Neural progenitor cell (in vitro differentiated cells): ENCODE data around the gene CREB5. TPM values are rescaled to one million over a fixed set of nuclear protein-coding genes. Genes with fewer than 3 reads are reported as not detected.

Experiments used
- DNase-seq: peaks from one replicate; pipeline ENCODE4 v3.0.0-alpha.2; 2016; ENCODE audit warnings: low spot score
- H2AFZ ChIP-seq: fragments of 200-600 bp; sonication (generic); replicated peaks from 2 replicates; pipeline ENCODE4 v1.6.1; 2016; ENCODE audit warnings: antibody characterized with exemption
- H3F3A ChIP-seq: fragments of 200-600 bp; sonication (generic); 2 replicates; pipeline ENCODE4 v1.6.1; 2016; ENCODE audit warnings: antibody characterized with exemption, low read depth
- H3K27ac ChIP-seq: fragments of 200-600 bp; sonication (generic); 2 replicates; pipeline ENCODE4 v1.5.1; 2016; ENCODE audit warnings: mild to moderate bottlenecking
- H3K27me3 ChIP-seq: fragments of 200-600 bp; sonication (generic); 2 replicates; pipeline ENCODE4 v1.6.1; 2016; ENCODE audit warnings: mild to moderate bottlenecking, moderate library complexity
- H3K36me3 ChIP-seq: fragments of 200-600 bp; sonication (generic); 2 replicates; pipeline ENCODE4 v1.5.1; 2016
- H3K4me1 ChIP-seq: fragments of 200-600 bp; sonication (generic); 2 replicates; pipeline ENCODE4 v1.6.1; 2016; ENCODE audit warnings: mixed run types
- H3K4me2 ChIP-seq: fragments of 200-600 bp; sonication (generic); 2 replicates; pipeline ENCODE4 v1.6.1; 2016
- H3K4me3 ChIP-seq: fragments of 200-600 bp; sonication (generic); 2 replicates; pipeline ENCODE4 v1.5.1; 2016
- H3K79me2 ChIP-seq: fragments of 200-600 bp; sonication (generic); 2 replicates; pipeline ENCODE4 v1.6.1; 2016; ENCODE audit warnings: low read depth
- H3K9ac ChIP-seq: fragments of 200-600 bp; sonication (generic); 2 replicates; pipeline ENCODE4 v1.6.1; 2016
- H3K9me3 ChIP-seq: fragments of 200-600 bp; sonication (generic); 2 replicates; pipeline ENCODE4 v1.5.1; 2016; ENCODE audit warnings: low read depth
- H4K20me1 ChIP-seq: fragments of 200-600 bp; sonication (generic); 2 replicates; pipeline ENCODE4 v1.6.1; 2016; ENCODE audit warnings: low read depth
- H3K27ac Mint-ChIP-seq: 3 replicates; pipeline ENCODE4 v1.8.0; 2021; ENCODE audit warnings: mixed read lengths
- H3K27me3 Mint-ChIP-seq: 2 replicates; pipeline ENCODE4 v1.8.0; 2022; ENCODE audit warnings: low read depth, mild to moderate bottlenecking, inconsistent platforms, moderate library complexity, mixed read lengths; ENCODE audit not compliant: insufficient read depth
- H3K36me3 Mint-ChIP-seq: 3 replicates; pipeline ENCODE4 v1.8.0; 2021; ENCODE audit warnings: mixed read lengths
- H3K4me1 Mint-ChIP-seq: 3 replicates; pipeline ENCODE4 v1.8.0; 2021; ENCODE audit warnings: mixed read lengths
- H3K4me3 Mint-ChIP-seq: 3 replicates; pipeline ENCODE4 v1.8.0; 2021; ENCODE audit warnings: mild to moderate bottlenecking, moderate library complexity, mixed read lengths
- H3K9me3 Mint-ChIP-seq: 3 replicates; pipeline ENCODE4 v1.8.0; 2020; ENCODE audit warnings: mixed read lengths
- EZH2 ChIP-seq: fragments of 200-600 bp; sonication (generic); IDR thresholded peaks from 2 replicates; pipeline ENCODE4 v1.6.1; 2017; ENCODE audit warnings: antibody characterized with exemption, mild to moderate bottlenecking, moderate library complexity
- EZH2phosphoT487 ChIP-seq: fragments of 200-600 bp; sonication (generic); IDR thresholded peaks from 2 replicates; pipeline ENCODE4 v1.6.1; 2017; ENCODE audit warnings: antibody characterized with exemption
- total RNA-seq: library from RNA; depleted of rRNA; stranded (reverse); fragments of >200 nt; gene quantifications from 2 replicates; pipeline ENCODE4 v1.2.3, GENCODE V29; 2015; ENCODE audit warnings: low replicate concordance
- TF ChIP-seq, protein P1 (sequence below): fragments of 200-600 bp; sonication (generic); IDR thresholded peaks from 2 replicates; pipeline ENCODE4 v1.5.1; 2017; ENCODE audit warnings: antibody characterized with exemption, mild to moderate bottlenecking

The CREB5 gene
- total RNA-seq, 1 donor from 2014 or later = 1.2 TPM

DNA sequence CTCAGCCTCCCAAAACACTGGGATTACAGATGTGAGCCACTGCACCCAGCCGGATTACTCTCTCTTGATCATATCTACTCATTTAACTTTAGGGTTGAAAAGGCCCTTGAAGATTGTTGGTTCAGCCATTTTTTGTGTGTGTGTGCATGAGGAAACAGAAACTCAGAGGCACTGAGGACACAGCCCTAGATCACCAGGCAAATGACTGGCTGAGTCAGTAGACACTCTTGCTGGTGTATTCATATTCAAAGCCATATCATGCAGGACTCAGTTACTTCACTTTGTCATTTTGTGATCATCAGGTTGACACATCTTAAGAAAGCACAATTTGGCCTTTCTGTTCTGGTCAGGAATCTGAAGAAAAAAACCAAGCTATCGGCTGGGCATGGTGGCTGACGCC is 292.4 kb downstream of the CREB5 start:
- H4K20me1 ChIP-seq = no peaks in the 10 kb centered on the region
- peaks cover 3% of the 10 kb centered on the region for H3K27me3 Mint-ChIP-seq
- H3K4me3 Mint-ChIP-seq = no peak overlapping the region
- H3K9ac ChIP-seq = no peak overlapping the region
- H3K27ac ChIP-seq = no peak overlapping the region
- TF ChIP-seq EZH2phosphoT487 (no peak), EZH2 (no peak)
- peaks cover 38% of the 10 kb centered on the region for H3K4me1 Mint-ChIP-seq
- H3K4me2 ChIP-seq = no peak overlapping the region
- peaks cover 19% of the 10 kb centered on the region for H3K4me1 ChIP-seq
- H3K79me2 ChIP-seq = no peaks in the 10 kb centered on the region
- no peaks in the 10 kb centered on the region for H3F3A ChIP-seq
- H2AFZ ChIP-seq = no peak overlapping the region
- H3K36me3 Mint-ChIP-seq = no peaks in the 10 kb centered on the region
- H3K36me3 ChIP-seq = no peaks in the 10 kb centered on the region
- H3K4me3 ChIP-seq = no peak overlapping the region
- no peaks in the 10 kb centered on the region for H3K9me3 ChIP-seq
- no peaks in the 10 kb centered on the region for H3K27me3 ChIP-seq
- H3K9me3 Mint-ChIP-seq = no peaks in the 10 kb centered on the region
- no peak overlapping the region for H3K27ac Mint-ChIP-seq
- no peak for DNase-seq

DNA sequence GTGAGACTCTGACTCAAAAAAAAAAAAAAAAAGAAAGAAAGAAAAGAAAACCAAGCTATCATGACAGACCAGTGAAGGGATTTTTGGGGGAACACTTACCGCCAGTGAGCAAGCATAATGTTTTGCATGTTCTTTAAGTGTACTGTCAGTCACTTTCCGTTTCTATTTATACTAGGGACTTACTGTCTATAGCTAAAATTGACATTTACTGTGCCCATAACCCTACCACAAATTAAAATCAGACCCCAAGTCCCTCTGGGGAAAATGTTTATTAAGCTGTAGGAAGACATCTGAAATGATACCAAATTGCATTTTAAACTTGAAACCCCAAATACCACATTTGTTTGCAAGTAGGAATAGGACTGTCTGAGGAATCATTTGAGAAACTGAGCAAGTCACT is 293.0 kb downstream of the CREB5 start:
- no peak for DNase-seq
- H3F3A ChIP-seq = no peaks in the 10 kb centered on the region
- Mint-ChIP-seq H3K36me3 (no peaks in the 10 kb centered on the region), H3K9me3 (no peaks in the 10 kb centered on the region), H3K27me3 (peaks cover 3% of the 10 kb centered on the region), H3K27ac (no peak overlapping the region), H3K4me3 (no peak overlapping the region), H3K4me1 (peaks cover 35% of the 10 kb centered on the region)
- H3K9me3 ChIP-seq = no peaks in the 10 kb centered on the region
- H3K79me2 ChIP-seq = no peaks in the 10 kb centered on the region
- no peak overlapping the region for H3K27ac ChIP-seq
- H3K4me2 ChIP-seq = no peak overlapping the region
- H3K36me3 ChIP-seq = no peaks in the 10 kb centered on the region
- H4K20me1 ChIP-seq = no peaks in the 10 kb centered on the region
- no peaks in the 10 kb centered on the region for H3K27me3 ChIP-seq
- no peak overlapping the region for H3K4me3 ChIP-seq
- TF ChIP-seq EZH2phosphoT487 = no peak
- TF ChIP-seq, protein P1, sequence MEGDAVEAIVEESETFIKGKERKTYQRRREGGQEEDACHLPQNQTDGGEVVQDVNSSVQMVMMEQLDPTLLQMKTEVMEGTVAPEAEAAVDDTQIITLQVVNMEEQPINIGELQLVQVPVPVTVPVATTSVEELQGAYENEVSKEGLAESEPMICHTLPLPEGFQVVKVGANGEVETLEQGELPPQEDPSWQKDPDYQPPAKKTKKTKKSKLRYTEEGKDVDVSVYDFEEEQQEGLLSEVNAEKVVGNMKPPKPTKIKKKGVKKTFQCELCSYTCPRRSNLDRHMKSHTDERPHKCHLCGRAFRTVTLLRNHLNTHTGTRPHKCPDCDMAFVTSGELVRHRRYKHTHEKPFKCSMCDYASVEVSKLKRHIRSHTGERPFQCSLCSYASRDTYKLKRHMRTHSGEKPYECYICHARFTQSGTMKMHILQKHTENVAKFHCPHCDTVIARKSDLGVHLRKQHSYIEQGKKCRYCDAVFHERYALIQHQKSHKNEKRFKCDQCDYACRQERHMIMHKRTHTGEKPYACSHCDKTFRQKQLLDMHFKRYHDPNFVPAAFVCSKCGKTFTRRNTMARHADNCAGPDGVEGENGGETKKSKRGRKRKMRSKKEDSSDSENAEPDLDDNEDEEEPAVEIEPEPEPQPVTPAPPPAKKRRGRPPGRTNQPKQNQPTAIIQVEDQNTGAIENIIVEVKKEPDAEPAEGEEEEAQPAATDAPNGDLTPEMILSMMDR = no peak
- no peak for TF ChIP-seq EZH2
- H3K4me1 ChIP-seq = peaks cover 19% of the 10 kb centered on the region
- no peak overlapping the region for H2AFZ ChIP-seq
- H3K9ac ChIP-seq = no peak overlapping the region

DNA sequence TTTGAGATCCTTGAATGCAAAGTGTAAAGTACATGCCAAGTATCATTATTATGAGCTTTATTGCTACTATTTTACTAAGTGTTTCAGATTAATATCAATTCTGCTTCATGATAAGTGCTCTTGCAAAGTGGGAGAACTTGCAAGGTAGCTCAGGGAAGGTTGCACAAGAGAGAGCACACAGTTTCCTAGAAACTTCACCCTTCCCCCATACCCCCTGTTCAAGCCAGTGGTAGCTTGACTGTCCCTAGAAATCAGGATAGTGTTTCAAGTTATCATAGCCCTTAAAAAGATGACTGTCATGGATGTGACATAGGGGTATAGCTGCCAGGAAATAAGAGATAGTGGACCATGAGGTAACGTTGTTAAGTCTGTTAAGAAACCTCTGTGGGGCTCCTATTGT is 294.3 kb downstream of the CREB5 start:
- H3K4me3 Mint-ChIP-seq = no peak overlapping the region
- peak overlapping the region; percentile 67 for H3K27ac Mint-ChIP-seq
- H3K9ac ChIP-seq = no peak overlapping the region
- DNase-seq = no peak
- TF ChIP-seq EZH2phosphoT487 = no peak
- TF ChIP-seq EZH2 = no peak
- TF ChIP-seq, protein P1 = no peak
- no peak overlapping the region for H2AFZ ChIP-seq
- H3K36me3 Mint-ChIP-seq = no peaks in the 10 kb centered on the region
- no peaks in the 10 kb centered on the region for H3F3A ChIP-seq
- H3K9me3 Mint-ChIP-seq = no peaks in the 10 kb centered on the region
- H3K27ac ChIP-seq = no peak overlapping the region
- H3K9me3 ChIP-seq = no peaks in the 10 kb centered on the region
- no peak overlapping the region for H3K4me3 ChIP-seq
- H3K36me3 ChIP-seq = no peaks in the 10 kb centered on the region
- H3K27me3 ChIP-seq = no peaks in the 10 kb centered on the region
- no peaks in the 10 kb centered on the region for H3K79me2 ChIP-seq
- peaks cover 38% of the 10 kb centered on the region for H3K4me1 Mint-ChIP-seq
- H4K20me1 ChIP-seq = no peaks in the 10 kb centered on the region
- H3K4me2 ChIP-seq = no peak overlapping the region
- H3K27me3 Mint-ChIP-seq = peaks cover 3% of the 10 kb centered on the region
- peaks cover 16% of the 10 kb centered on the region for H3K4me1 ChIP-seq

DNA sequence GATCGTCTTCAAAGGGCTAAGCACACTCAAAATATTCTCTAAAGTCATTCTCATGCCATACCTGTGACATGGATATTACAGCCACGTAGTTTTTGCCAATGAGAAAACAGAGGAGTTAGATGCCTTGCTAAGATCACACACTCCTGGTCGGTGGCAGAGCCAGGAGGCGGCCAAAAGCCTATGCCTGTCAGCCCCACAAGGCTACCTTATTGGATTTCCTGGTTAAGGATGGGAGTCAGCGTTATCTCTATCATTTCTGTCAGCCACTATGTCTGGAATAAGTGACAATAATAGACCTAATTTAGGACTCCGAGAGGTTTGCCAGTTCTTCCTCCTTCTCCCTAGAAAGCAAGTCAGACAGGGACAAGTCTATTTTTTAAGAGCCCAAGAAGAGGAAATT is 295.0 kb downstream of the CREB5 start:
- Mint-ChIP-seq H3K4me3 (no peak overlapping the region), H3K36me3 (no peaks in the 10 kb centered on the region), H3K27me3 (peaks cover 3% of the 10 kb centered on the region), H3K27ac (no peak overlapping the region), H3K4me1 (peaks cover 38% of the 10 kb centered on the region), H3K9me3 (no peaks in the 10 kb centered on the region)
- Histone ChIP-seq H3K27ac (no peak overlapping the region), H3K4me3 (no peak overlapping the region), H3K4me1 (peaks cover 16% of the 10 kb centered on the region), H3K9ac (no peak overlapping the region), H4K20me1 (no peaks in the 10 kb centered on the region), H3K79me2 (no peaks in the 10 kb centered on the region), H3K27me3 (no peaks in the 10 kb centered on the region), H3F3A (no peaks in the 10 kb centered on the region), H3K9me3 (no peaks in the 10 kb centered on the region), H2AFZ (no peak overlapping the region), H3K36me3 (no peaks in the 10 kb centered on the region), H3K4me2 (no peak overlapping the region)
- no peak for DNase-seq
- TF ChIP-seq, protein P1 = no peak
- TF ChIP-seq EZH2phosphoT487 = no peak
- no peak for TF ChIP-seq EZH2
